ENCODE data around the gene ELL3.

DNA sequence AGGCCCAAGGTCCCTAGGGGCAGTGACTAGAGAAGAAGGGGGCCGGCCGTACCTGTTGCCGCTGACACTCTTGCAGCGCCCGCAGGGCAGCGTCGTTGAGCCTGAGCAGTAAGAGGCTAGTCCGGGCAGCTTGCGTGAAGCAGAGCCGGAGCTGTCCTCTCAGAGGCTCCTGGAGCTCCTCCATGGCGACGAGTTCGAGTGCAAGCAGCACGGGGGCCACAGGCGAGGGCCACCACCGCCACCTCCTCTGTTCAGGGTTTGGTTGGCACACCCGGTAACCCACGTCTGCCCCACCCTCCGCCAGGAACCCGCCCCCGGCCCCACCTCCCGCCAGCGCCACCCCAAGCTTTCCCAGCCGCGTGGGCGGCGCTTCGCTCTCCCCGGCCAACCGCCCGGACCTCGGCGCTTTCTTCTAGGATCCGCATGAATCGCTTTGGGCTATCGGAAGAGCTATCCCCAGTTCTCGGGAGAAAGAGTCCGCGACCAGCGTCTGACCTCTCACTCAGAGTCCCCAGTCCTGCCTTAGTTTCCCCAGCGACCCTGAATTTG lies at the start of gene ELL3:
- TF ChIP-seq CTCF (conservative IDR thresholded peaks at IDR 0.05 in 1 of 2, IDR thresholded peaks at IDR 0.05 in 1 of 2; ENCODE audit: extremely low read depth in 1 of 2, insufficient read depth in 1 of 2, low read depth in 1 of 2, low read length in 2 of 2) (no peak), EZH2 (IDR thresholded peaks at IDR 0.05; ENCODE audit: borderline replicate concordance, low read length) (no peak)

Data from mammary epithelial cell (primary cell).